H9 (cell line): ENCODE data around the gene MYLK. TPM values are rescaled to one million over a fixed set of nuclear protein-coding genes. Genes with fewer than 3 reads are reported as not detected.

ENCODE experiments used
- DNase-seq: peaks from one replicate; pipeline ENCODE4 v3.0.0-alpha.2; 2017
- H2AFZ ChIP-seq: one replicate; pipeline ENCODE4 v1.6.1; 2013; ENCODE audit warnings: mild to moderate bottlenecking, low read length, control low read depth, moderate library complexity
- H2AK5ac ChIP-seq: 2 replicates; pipeline ENCODE4 v1.6.1; 2013; ENCODE audit warnings: low read length, control low read depth, mixed read lengths; ENCODE audit not compliant: insufficient read length
- H2BK120ac ChIP-seq: one replicate; pipeline ENCODE4 v1.6.1; 2013; ENCODE audit warnings: low read depth, mild to moderate bottlenecking, low read length, control low read depth, inconsistent platforms; ENCODE audit not compliant: poor library complexity, severe bottlenecking
- H2BK12ac ChIP-seq: 2 replicates; pipeline ENCODE4 v1.6.1; 2013; ENCODE audit warnings: low read length, control low read depth, mixed read lengths, low read depth; ENCODE audit not compliant: insufficient read length
- H2BK15ac ChIP-seq: 2 replicates; pipeline ENCODE4 v1.6.1; 2013; ENCODE audit warnings: low read depth, low read length, control low read depth
- H2BK20ac ChIP-seq: one replicate; pipeline ENCODE4 v1.6.1; 2013; ENCODE audit warnings: low read depth, mild to moderate bottlenecking, low read length, control low read depth, inconsistent platforms; ENCODE audit not compliant: poor library complexity, severe bottlenecking
- H2BK5ac ChIP-seq: 2 replicates; pipeline ENCODE4 v1.6.1; 2013; ENCODE audit warnings: low read length, control low read depth, mixed read lengths; ENCODE audit not compliant: insufficient read length
- H3K14ac ChIP-seq: 2 replicates; pipeline ENCODE4 v1.6.1; 2013; ENCODE audit warnings: low read length, control low read depth; ENCODE audit not compliant: insufficient read depth
- H3K18ac ChIP-seq: 2 replicates; pipeline ENCODE4 v1.6.1; 2013; ENCODE audit warnings: low read depth, mild to moderate bottlenecking, mixed read lengths, low read length, control low read depth; ENCODE audit not compliant: insufficient read length
- H3K23ac ChIP-seq: 2 replicates; pipeline ENCODE4 v1.6.1; 2013; ENCODE audit warnings: low read length, control low read depth, mixed read lengths, low read depth; ENCODE audit not compliant: insufficient read length
- H3K23me2 ChIP-seq: 2 replicates; pipeline ENCODE4 v1.6.1; 2013; ENCODE audit warnings: low read depth, mild to moderate bottlenecking, mixed read lengths, low read length, control low read depth; ENCODE audit not compliant: insufficient read length, poor library complexity, severe bottlenecking
- H3K27ac ChIP-seq: 2 replicates; pipeline ENCODE4 v1.5.1; 2013; ENCODE audit warnings: low read length, control low read depth, mixed read lengths, low read depth; ENCODE audit not compliant: insufficient read length
- H3K27me3 ChIP-seq: 2 replicates; pipeline ENCODE4 v1.6.1; 2013; ENCODE audit warnings: low read length, control low read depth, inconsistent platforms; ENCODE audit not compliant: insufficient read depth
- H3K4ac ChIP-seq: 2 replicates; pipeline ENCODE4 v1.6.1; 2013; ENCODE audit warnings: low read depth, mild to moderate bottlenecking, control low read depth, inconsistent platforms, low read length, moderate library complexity
- H3K4me1 ChIP-seq: 2 replicates; pipeline ENCODE4 v1.6.1; 2013; ENCODE audit warnings: low read length, control low read depth, inconsistent platforms; ENCODE audit not compliant: insufficient read depth
- H3K4me2 ChIP-seq: 2 replicates; pipeline ENCODE4 v1.6.1; 2013; ENCODE audit warnings: low read length, control low read depth, mixed read lengths; ENCODE audit not compliant: insufficient read length, insufficient read depth
- H3K56ac ChIP-seq: 2 replicates; pipeline ENCODE4 v1.6.1; 2013; ENCODE audit warnings: low read depth, mild to moderate bottlenecking, mixed read lengths, low read length, control low read depth; ENCODE audit not compliant: insufficient read length
- H3K79me1 ChIP-seq: 2 replicates; pipeline ENCODE4 v1.6.1; 2013; ENCODE audit warnings: low read depth, mild to moderate bottlenecking, moderate library complexity, low read length, control low read depth, inconsistent platforms; ENCODE audit not compliant: insufficient read depth, poor library complexity, severe bottlenecking
- H3K79me2 ChIP-seq: 2 replicates; pipeline ENCODE4 v1.6.1; 2013; ENCODE audit warnings: low read length, control low read depth, inconsistent platforms; ENCODE audit not compliant: insufficient read depth
- H3K9ac ChIP-seq: 2 replicates; pipeline ENCODE4 v1.6.1; 2013; ENCODE audit warnings: low read length, control low read depth, mixed read lengths; ENCODE audit not compliant: insufficient read length; ENCODE audit errors: extremely low read depth
- H3K9me3 ChIP-seq: one replicate; pipeline ENCODE4 v1.6.1; 2013; ENCODE audit warnings: low read depth, low read length, inconsistent platforms; ENCODE audit not compliant: control insufficient read depth
- H3T11ph ChIP-seq: one replicate; pipeline ENCODE4 v1.6.1; 2013; ENCODE audit warnings: mild to moderate bottlenecking, low read length, control low read depth, inconsistent platforms
- H4K20me1 ChIP-seq: one replicate; pipeline ENCODE4 v1.6.1; 2013; ENCODE audit not compliant: control insufficient read depth, insufficient read length, insufficient read depth
- H4K5ac ChIP-seq: 2 replicates; pipeline ENCODE4 v1.6.1; 2013; ENCODE audit warnings: low read depth, mild to moderate bottlenecking, mixed read lengths, low read length, control low read depth; ENCODE audit not compliant: insufficient read length
- H4K8ac ChIP-seq: replicated peaks from 2 replicates; pipeline ENCODE4 v1.6.1; 2013; ENCODE audit warnings: low read length, control low read depth, mixed read lengths, low read depth; ENCODE audit not compliant: insufficient read length
- H4K91ac ChIP-seq: 2 replicates; pipeline ENCODE4 v1.6.1; 2013; ENCODE audit warnings: low read depth, mild to moderate bottlenecking, moderate library complexity, mixed read lengths, low read length, control low read depth; ENCODE audit not compliant: insufficient read length
- H3K27ac Mint-ChIP-seq, 3 experiments: 2 replicates in 2 of 3; 3 replicates in 1 of 3; pipeline ENCODE4 v1.8.0; 2020 to 2021; ENCODE audit warnings: mixed read lengths in 3 of 3, mild to moderate bottlenecking in 1 of 3, moderate library complexity in 1 of 3
- H3K27me3 Mint-ChIP-seq: 2 replicates; pipeline ENCODE4 v1.8.0; 2021; ENCODE audit warnings: low read depth, mild to moderate bottlenecking, moderate library complexity, mixed read lengths
- H3K36me3 Mint-ChIP-seq, 3 experiments: 2 replicates in 2 of 3; 3 replicates in 1 of 3; pipeline ENCODE4 v1.8.0; 2020 to 2021; ENCODE audit warnings: low read depth in 3 of 3, mixed read lengths in 3 of 3; ENCODE audit not compliant: insufficient read depth in 1 of 3
- H3K4me1 Mint-ChIP-seq, 2 experiments: 2 replicates each; pipeline ENCODE4 v1.8.0; 2020; ENCODE audit warnings: mixed read lengths in 2 of 2
- H3K4me3 Mint-ChIP-seq, 2 experiments: 2 replicates in 1 of 2; 3 replicates in 1 of 2; pipeline ENCODE4 v1.8.0; 2020 to 2021; ENCODE audit warnings: mild to moderate bottlenecking in 2 of 2, mixed read lengths in 2 of 2, moderate library complexity in 1 of 2
- H3K9me3 Mint-ChIP-seq, 2 experiments: 2 replicates in 1 of 2; 3 replicates in 1 of 2; pipeline ENCODE4 v1.8.0; 2020; ENCODE audit warnings: mild to moderate bottlenecking in 2 of 2, mixed read lengths in 2 of 2, moderate library complexity in 1 of 2
- WGBS: extraction: QIAGEN DNeasy Blood & Tissue Kit; methylation state at CpG from one replicate; pipeline ENCODE4 v1.1.7; 2013; ENCODE audit warnings: missing lambda C conversion rate, low lambda C conversion rate, mixed read lengths; ENCODE audit not compliant: insufficient read length; ENCODE audit errors: extremely low coverage; 5-methylcytosine and 5-hydroxymethylcytosine counted together
- total RNA-seq: library from RNA; stranded (reverse); gene quantifications from 2 replicates; pipeline ENCODE4 v1.2.1, GENCODE V29; 2021
- TF ChIP-seq, protein P1 (sequence below): fragments of 200-600 bp; sonication (generic); conservative IDR thresholded peaks from 3 replicates; pipeline ENCODE4 v1.8.0; 2021; ENCODE audit warnings: antibody characterized with exemption, mild to moderate bottlenecking

MYLK gene
- total RNA-seq, 1 experiment from 2014 or later: 10.1 TPM

DNA sequence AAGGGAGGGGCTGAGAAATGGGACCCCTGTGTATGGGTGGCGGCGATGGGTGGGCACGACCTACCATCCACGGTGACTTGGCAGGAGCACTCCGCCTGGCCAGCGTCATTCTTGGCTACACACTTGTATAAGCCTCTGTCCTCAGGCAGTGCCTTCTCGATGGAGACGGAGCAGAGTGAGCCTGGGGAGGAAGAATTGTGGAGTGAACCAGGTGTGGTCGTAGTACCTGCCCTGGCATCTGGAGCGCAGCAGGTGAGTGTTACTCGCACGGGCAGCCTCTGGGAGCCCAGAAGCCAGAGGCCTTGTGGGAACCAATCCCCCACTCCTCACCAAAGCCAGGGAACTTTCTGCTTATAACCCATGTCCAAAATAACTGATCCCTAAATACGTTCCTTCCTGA, 191.5 kb downstream of the MYLK start:
- Histone ChIP-seq H3K4me2 (no peak overlapping the region), H2BK5ac (no peak overlapping the region), H3K14ac (no peak overlapping the region), H3T11ph (no peak overlapping the region), H2AFZ (no peak overlapping the region), H3K4me1 (peaks cover 4% of the 10 kb centered on the region; the same call in 1 of the 2 replicates), H2AK5ac (no peak overlapping the region), H3K9me3 (no peaks in the 10 kb centered on the region), H3K27ac (no peak overlapping the region), H3K23ac (no peak overlapping the region), H4K20me1 (no peaks in the 10 kb centered on the region), H2BK20ac (no peak overlapping the region), H3K56ac (no peak overlapping the region), H4K5ac (no peak overlapping the region), H3K23me2 (no peaks in the 10 kb centered on the region), H2BK12ac (no peak overlapping the region), H3K18ac (no peak overlapping the region), H3K79me1 (no peaks in the 10 kb centered on the region), H4K8ac (no peak overlapping the region), H2BK15ac (no peak overlapping the region), H2BK120ac (no peak overlapping the region), H3K27me3 (no peaks in the 10 kb centered on the region), H4K91ac (no peak overlapping the region), H3K4ac (no peak overlapping the region), H3K9ac (no peak overlapping the region), H3K79me2 (no peaks in the 10 kb centered on the region)
- no peak for DNase-seq
- Mint-ChIP-seq H3K36me3 (no peaks in the 10 kb centered on the region; a peak in 2 of 7 replicates), H3K27me3 (no peaks in the 10 kb centered on the region; the same call in none of the 2 replicates), H3K4me3 (no peak overlapping the region), H3K9me3 (no peaks in the 10 kb centered on the region), H3K27ac (no peak overlapping the region; a peak in 1 of 7 replicates), H3K4me1 (peaks cover 31 to 42% of the 10 kb centered on the region in 2 experiments)
- WGBS: no CpG with 5 or more reads among the region's 13 CpGs
- TF ChIP-seq, protein P1, sequence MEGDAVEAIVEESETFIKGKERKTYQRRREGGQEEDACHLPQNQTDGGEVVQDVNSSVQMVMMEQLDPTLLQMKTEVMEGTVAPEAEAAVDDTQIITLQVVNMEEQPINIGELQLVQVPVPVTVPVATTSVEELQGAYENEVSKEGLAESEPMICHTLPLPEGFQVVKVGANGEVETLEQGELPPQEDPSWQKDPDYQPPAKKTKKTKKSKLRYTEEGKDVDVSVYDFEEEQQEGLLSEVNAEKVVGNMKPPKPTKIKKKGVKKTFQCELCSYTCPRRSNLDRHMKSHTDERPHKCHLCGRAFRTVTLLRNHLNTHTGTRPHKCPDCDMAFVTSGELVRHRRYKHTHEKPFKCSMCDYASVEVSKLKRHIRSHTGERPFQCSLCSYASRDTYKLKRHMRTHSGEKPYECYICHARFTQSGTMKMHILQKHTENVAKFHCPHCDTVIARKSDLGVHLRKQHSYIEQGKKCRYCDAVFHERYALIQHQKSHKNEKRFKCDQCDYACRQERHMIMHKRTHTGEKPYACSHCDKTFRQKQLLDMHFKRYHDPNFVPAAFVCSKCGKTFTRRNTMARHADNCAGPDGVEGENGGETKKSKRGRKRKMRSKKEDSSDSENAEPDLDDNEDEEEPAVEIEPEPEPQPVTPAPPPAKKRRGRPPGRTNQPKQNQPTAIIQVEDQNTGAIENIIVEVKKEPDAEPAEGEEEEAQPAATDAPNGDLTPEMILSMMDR: no peak
